Measurements from ENCODE around the gene CRYBB3. TPM values are rescaled to one million over a fixed set of nuclear protein-coding genes. Genes with fewer than 3 reads are reported as not detected.

CRYBB3 gene
- total RNA-seq, 1 donor from 2014 or later = 0.43 TPM

GRCh38 chr22:25193130-25193529, 6.5 kb upstream of the CRYBB3 start:
- H3K27me3 ChIP-seq (ENCODE audit: insufficient read depth, low read length) = no peaks in the 10 kb centered on the region
- H3K4me3 ChIP-seq (ENCODE audit: insufficient read depth, low read depth, low read length) = no peak overlapping the region
- H3K36me3 ChIP-seq (ENCODE audit: insufficient read depth, low read length) = no peaks in the 10 kb centered on the region
- H3K27ac ChIP-seq (ENCODE audit: low read depth, low read length) = no peak overlapping the region
- DNase-seq (ENCODE audit: low read depth) = no peak
- no peak overlapping the region for H3K27ac Mint-ChIP-seq (ENCODE audit: unreplicated experiment)
- no peak overlapping the region for H3K4me3 Mint-ChIP-seq (ENCODE audit: unreplicated experiment)
- no peak for TF ChIP-seq EZH2 (IDR thresholded peaks at IDR 0.05; ENCODE audit: insufficient read depth, low read length)
- no peak for TF ChIP-seq CTCF (IDR thresholded peaks at IDR 0.05; ENCODE audit: insufficient read depth, low read depth, low read length)
- FAIRE-seq = no peak
- no peaks in the 10 kb centered on the region for H3K27me3 Mint-ChIP-seq (ENCODE audit: low read depth, unreplicated experiment)
- peaks cover 11% of the 10 kb centered on the region for H3K36me3 Mint-ChIP-seq (ENCODE audit: low read depth, unreplicated experiment)
- no peaks in the 10 kb centered on the region for H3K9me3 ChIP-seq (ENCODE audit: insufficient read depth, low read depth, low read length)
- H3K9ac ChIP-seq (ENCODE audit: low read length) = no peak overlapping the region
- no peaks in the 10 kb centered on the region for H3K4me1 Mint-ChIP-seq (ENCODE audit: low read depth, unreplicated experiment)
- H2AFZ ChIP-seq (ENCODE audit: low read depth, low read length) = no peak overlapping the region
- H4K20me1 ChIP-seq (ENCODE audit: insufficient read depth, low read length) = no peaks in the 10 kb centered on the region
- no peak overlapping the region for H3K4me2 ChIP-seq (ENCODE audit: low read length)
- H3K4me1 ChIP-seq (ENCODE audit: insufficient read depth, low read length) = no peaks in the 10 kb centered on the region
- H3K79me2 ChIP-seq (ENCODE audit: insufficient read depth, low read length) = no peaks in the 10 kb centered on the region
- no peaks in the 10 kb centered on the region for H3K9me3 Mint-ChIP-seq (ENCODE audit: unreplicated experiment)

GRCh38 chr22:25193548-25193947, 6.1 kb upstream of the CRYBB3 start:
- H2AFZ ChIP-seq (ENCODE audit: low read depth, low read length) = no peak overlapping the region
- H3K27me3 Mint-ChIP-seq (ENCODE audit: low read depth, unreplicated experiment) = no peaks in the 10 kb centered on the region

More at GRCh38 chr22:25193548-25193947, 6.1 kb upstream of the CRYBB3 start:
- no peak overlapping the region for H3K9ac ChIP-seq (ENCODE audit: low read length)
- no peaks in the 10 kb centered on the region for H3K9me3 Mint-ChIP-seq (ENCODE audit: unreplicated experiment)
- H3K79me2 ChIP-seq (ENCODE audit: insufficient read depth, low read length) = no peaks in the 10 kb centered on the region
- H3K9me3 ChIP-seq (ENCODE audit: insufficient read depth, low read depth, low read length) = no peaks in the 10 kb centered on the region
- H3K36me3 ChIP-seq (ENCODE audit: insufficient read depth, low read length) = no peaks in the 10 kb centered on the region
- TF ChIP-seq EZH2 (IDR thresholded peaks at IDR 0.05; ENCODE audit: insufficient read depth, low read length) = no peak
- TF ChIP-seq CTCF (IDR thresholded peaks at IDR 0.05; ENCODE audit: insufficient read depth, low read depth, low read length) = no peak
- FAIRE-seq = no peak
- H3K4me1 Mint-ChIP-seq (ENCODE audit: low read depth, unreplicated experiment) = no peaks in the 10 kb centered on the region
- H3K27me3 ChIP-seq (ENCODE audit: insufficient read depth, low read length) = no peaks in the 10 kb centered on the region
- H4K20me1 ChIP-seq (ENCODE audit: insufficient read depth, low read length) = no peaks in the 10 kb centered on the region
- H3K27ac Mint-ChIP-seq (ENCODE audit: unreplicated experiment) = no peak overlapping the region
- H3K4me1 ChIP-seq (ENCODE audit: insufficient read depth, low read length) = no peaks in the 10 kb centered on the region
- H3K4me3 ChIP-seq (ENCODE audit: insufficient read depth, low read depth, low read length) = no peak overlapping the region
- H3K4me3 Mint-ChIP-seq (ENCODE audit: unreplicated experiment) = no peak overlapping the region
- H3K27ac ChIP-seq (ENCODE audit: low read depth, low read length) = no peak overlapping the region
- H3K36me3 Mint-ChIP-seq (ENCODE audit: low read depth, unreplicated experiment) = peaks cover 12% of the 10 kb centered on the region
- no peak overlapping the region for H3K4me2 ChIP-seq (ENCODE audit: low read length)
- no peak for DNase-seq (ENCODE audit: low read depth)

Data from astrocyte (in vitro differentiated cells and primary cell).